ENCODE data around the gene TBL3. TPM values are rescaled to one million over a fixed set of nuclear protein-coding genes. Genes with fewer than 3 reads are reported as not detected.
A peak's percentile ranks its signal among the peaks of the same experiment; 100 is the strongest.
"Not testable (repeated sequence)": the region's sequence is repeated elsewhere in the genome, so short reads cannot be mapped to it uniquely, and the experiment has no call there.

Gene TBL3
- total RNA-seq, 1 donor from 2014 or later, result 46.8 TPM

- no peak for DNase-seq (ENCODE audit: low read depth)
Observed at GRCh38 chr16:1998852-1999801, 27.3 kb downstream of the TBL3 start.

GRCh38 chr16:1999866-2000514, 28.1 kb downstream of the TBL3 start:
- DNase-seq (ENCODE audit: low read depth), result no peak

- DNase-seq (ENCODE audit: low read depth), result no peak
Observed at GRCh38 chr16:2001035-2001434, 29.2 kb downstream of the TBL3 start.

- DNase-seq (ENCODE audit: low read depth), result no peak
Observed at GRCh38 chr16:2001456-2002355, 29.9 kb downstream of the TBL3 start.

GRCh38 chr16:2002406-2003230, 30.8 kb downstream of the TBL3 start:
- peak; percentile 41 for DNase-seq (ENCODE audit: low read depth)

DNA sequence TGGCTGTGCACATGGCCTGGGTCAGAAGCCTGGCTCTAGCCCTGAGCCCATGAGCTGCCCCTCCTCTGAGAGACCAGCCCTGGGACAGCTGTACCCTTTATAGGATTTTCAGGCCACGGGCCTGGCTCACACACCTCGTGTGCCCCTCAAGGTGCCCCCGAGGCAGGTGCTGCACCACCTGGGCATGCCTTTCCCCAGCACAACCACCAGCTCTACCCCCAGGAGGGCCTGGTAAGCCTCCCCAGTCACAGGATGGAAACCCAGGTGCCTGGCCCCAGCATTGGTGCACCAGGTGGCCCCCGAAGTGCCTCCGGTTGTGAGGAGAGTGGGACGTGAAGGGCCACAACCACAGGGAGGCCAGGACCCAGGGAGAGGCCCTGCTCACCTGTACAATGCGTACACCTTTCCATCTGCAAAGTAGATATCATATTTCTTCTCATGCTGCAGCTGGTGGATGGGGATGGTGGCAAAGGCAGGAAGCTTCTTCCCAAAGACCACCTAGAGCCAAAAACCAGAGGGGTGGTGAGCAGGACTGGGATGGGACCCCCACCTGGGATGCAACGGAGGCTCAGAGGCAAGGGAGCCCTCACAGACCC, 31.5 kb downstream of the TBL3 start:
- DNase-seq (ENCODE audit: low read depth), result no peak

GRCh38 chr16:2003827-2004641, 32.2 kb downstream of the TBL3 start:
- peak; percentile 99 for DNase-seq (ENCODE audit: low read depth)

GRCh38 chr16:2004795-2005517, 33.1 kb downstream of the TBL3 start:
- DNase-seq (ENCODE audit: low read depth), result peak; percentile 66

- DNase-seq (ENCODE audit: low read depth), result no peak
Observed at GRCh38 chr16:2005646-2006045, 33.8 kb downstream of the TBL3 start.

DNA sequence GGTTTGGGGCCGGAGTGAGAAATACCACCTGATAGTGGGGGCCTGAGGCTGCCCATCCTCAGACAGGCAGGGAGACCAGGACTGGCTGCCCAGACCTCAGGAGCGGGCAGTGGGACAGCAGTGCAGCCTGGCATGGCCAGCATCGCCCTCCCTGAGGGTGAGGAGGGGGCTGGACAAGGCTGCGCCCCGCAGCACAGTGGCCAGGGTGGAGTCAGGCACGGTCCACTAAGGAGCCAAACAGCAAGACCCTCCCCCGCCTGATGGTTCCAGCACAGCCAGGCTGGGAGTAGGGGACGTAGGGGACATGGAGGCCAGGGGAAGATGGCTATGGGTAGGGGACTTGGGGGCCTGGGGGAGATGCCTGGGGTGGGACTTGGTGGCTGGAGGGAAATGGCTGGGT, 34.5 kb downstream of the TBL3 start:
- DNase-seq (ENCODE audit: low read depth), result no peak

GRCh38 chr16:2007081-2007836, 35.4 kb downstream of the TBL3 start:
- no peak for DNase-seq (ENCODE audit: low read depth)

- DNase-seq (ENCODE audit: low read depth), result peak; percentile 84
Observed at GRCh38 chr16:2008009-2008526, 36.2 kb downstream of the TBL3 start.

GRCh38 chr16:2008631-2009163, 36.8 kb downstream of the TBL3 start:
- peak; percentile 36 for DNase-seq (ENCODE audit: low read depth)

DNA sequence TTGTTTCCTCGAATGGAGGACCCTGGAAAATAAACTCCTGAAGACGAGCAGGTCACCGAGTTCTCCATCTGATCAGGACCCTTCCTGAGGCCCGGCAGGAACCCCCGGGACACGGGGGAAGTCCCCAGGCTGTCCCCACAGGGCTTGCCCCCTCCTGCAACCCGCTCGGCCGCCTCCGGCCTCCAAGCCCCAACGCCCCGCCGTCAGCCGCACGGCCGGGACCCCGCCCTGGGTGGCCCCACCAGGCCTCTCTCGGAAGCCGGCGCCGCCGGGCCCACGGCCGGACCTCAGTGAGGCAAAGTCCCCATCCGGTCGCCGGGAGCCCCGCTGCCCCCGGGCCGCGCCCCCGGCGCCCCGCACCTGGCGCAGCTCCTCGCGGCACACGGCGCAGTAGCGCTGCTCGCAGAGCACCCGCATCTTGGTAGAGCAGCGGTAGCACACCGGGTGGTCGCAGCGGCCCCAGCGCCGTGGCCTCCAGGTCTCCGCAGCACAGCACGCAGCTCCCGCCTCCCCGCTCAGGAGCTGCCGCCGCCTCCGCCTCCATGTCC, 37.4 kb downstream of the TBL3 start:
- DNase-seq (ENCODE audit: low read depth), result no peak

DNA sequence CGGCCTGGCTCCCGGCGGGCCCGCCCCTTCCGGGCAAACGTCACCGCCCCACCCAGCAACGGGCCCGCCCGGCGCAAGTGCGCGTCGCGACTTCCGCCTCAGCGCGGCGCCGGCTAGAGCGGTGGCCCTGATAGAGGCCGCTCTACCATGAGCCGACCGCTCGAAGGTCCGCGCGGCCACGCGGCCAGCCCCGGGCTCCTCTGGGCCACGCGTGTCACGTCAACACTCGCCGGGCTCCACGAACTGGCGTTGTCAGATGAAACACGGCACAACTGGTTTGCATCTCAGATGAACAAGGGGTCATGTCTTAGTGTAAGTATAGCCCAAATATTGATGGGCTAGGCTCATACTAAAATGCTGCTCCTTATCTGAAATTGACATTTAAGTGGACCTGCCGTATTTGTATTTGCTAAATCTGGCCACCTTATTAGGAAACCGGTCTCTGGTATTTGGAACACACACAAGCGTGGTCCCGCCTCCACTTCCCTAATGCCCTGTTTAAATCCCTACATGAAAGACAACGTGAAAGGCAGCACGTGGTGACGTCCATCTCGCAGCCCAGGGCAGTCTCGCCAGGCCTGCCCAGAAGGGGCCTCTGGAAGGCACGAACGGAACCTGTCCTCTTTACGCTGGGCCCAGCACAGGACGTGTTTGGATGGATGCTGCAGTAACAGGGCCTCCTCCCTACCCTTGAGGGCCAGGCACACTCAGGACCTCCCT, 38.1 kb downstream of the TBL3 start, which contains the start of gene ZNF598:
ZNF598 (minus strand) TSS at position 31 of the 720 bp plus-strand sequence.
- DNase-seq (ENCODE audit: low read depth), result peak; percentile 91

- DNase-seq (ENCODE audit: low read depth), result not testable (repeated sequence)
Observed at GRCh38 chr16:2011726-2012125, 39.9 kb downstream of the TBL3 start.
